Panc1 (cell line): Measurements from ENCODE around the gene METTL1. TPM values are rescaled to one million over a fixed set of nuclear protein-coding genes. Genes with fewer than 3 reads are reported as not detected.

Source experiments
- ATAC-seq: fragments of 200-7000 bp; cut with Tn5 transposase; 2 replicates; pipeline ENCODE4 v1.9.1; 2020; ENCODE audit warnings: mild to moderate bottlenecking, moderate library complexity
- BruUV-seq: library from RNA; stranded (reverse); fragments of 400-500 nt; replicated peaks from 2 replicates; lab custom pipeline; 2021; lab: Mats Ljungman, UMichigan
- CTCF ChIA-PET: fragments of 300-600 bp; sonication (Branson Sonifier 250); formaldehyde crosslinking; loops from one replicate; lab custom pipeline; 2022; ENCODE audit warnings: antibody characterized with exemption; lab: Charles Lee
- POLR2A ChIA-PET: fragments of 300-600 bp; sonication (Branson Sonifier 250); formaldehyde crosslinking; loops from one replicate; lab custom pipeline; 2022; ENCODE audit warnings: antibody characterized with exemption; lab: Charles Lee
- DNase-seq: peaks from one replicate; pipeline ENCODE4 v3.0.0-alpha.2; 2010; ENCODE audit warnings: low read depth, low spot score
- H3K27ac ChIP-seq: 2 replicates; pipeline ENCODE4 v1.5.1; 2011; ENCODE audit warnings: mild to moderate bottlenecking, low read length, inconsistent platforms
- H3K27me3 ChIP-seq: fragments of 200-500 bp; sonication (Bioruptor generic); 2 replicates; pipeline ENCODE4 v1.6.0; 2014; ENCODE audit warnings: low read length, inconsistent platforms; ENCODE audit not compliant: control insufficient read depth, insufficient read depth
- H3K36me3 ChIP-seq: fragments of 200-500 bp; sonication (Bioruptor generic); 2 replicates; pipeline ENCODE4 v1.5.1; 2014; ENCODE audit warnings: inconsistent platforms, mild to moderate bottlenecking, low read length, moderate library complexity; ENCODE audit not compliant: control insufficient read depth, insufficient read depth
- H3K4me1 ChIP-seq: 2 replicates; pipeline ENCODE4 v1.5.1; 2011; ENCODE audit warnings: inconsistent platforms, mild to moderate bottlenecking, low read length, moderate library complexity; ENCODE audit not compliant: control insufficient read depth, insufficient read depth
- H3K4me3 ChIP-seq, 2 experiments: 2 replicates each; pipeline ENCODE4 v1.5.1; 2011 to 2012; ENCODE audit warnings: low read depth in 2 of 2, low read length in 2 of 2, mild to moderate bottlenecking in 2 of 2, inconsistent platforms in 1 of 2, moderate library complexity in 1 of 2
- H3K9me3 ChIP-seq: fragments of 200-500 bp; sonication (Bioruptor generic); 2 replicates; pipeline ENCODE4 v1.5.1; 2014; ENCODE audit warnings: low read depth, mild to moderate bottlenecking, inconsistent platforms, low read length, moderate library complexity; ENCODE audit not compliant: control insufficient read depth, insufficient read depth
- CTCF ChIP-seq: fragments of 450-650 bp; IDR thresholded peaks from 2 replicates; pipeline ENCODE4 v1.5.1; 2017; ENCODE audit warnings: mild to moderate bottlenecking
- POLR2AphosphoS5 ChIP-seq: IDR thresholded peaks from 2 replicates; pipeline ENCODE4 v1.6.1; 2012; ENCODE audit warnings: mild to moderate bottlenecking, low read depth, low read length, moderate library complexity
- REST ChIP-seq, 2 experiments: IDR thresholded peaks; 2 replicates each; pipeline ENCODE4 v1.6.1; 2011 to 2012; ENCODE audit warnings: low read depth in 2 of 2, control low read depth in 1 of 2, low read length in 1 of 2, mild to moderate bottlenecking in 1 of 2, moderate library complexity in 1 of 2; ENCODE audit not compliant: insufficient read depth in 1 of 2
- SIN3A ChIP-seq: IDR thresholded peaks from 2 replicates; pipeline ENCODE4 v1.6.1; 2012; ENCODE audit warnings: low read depth, mild to moderate bottlenecking, low read length, moderate library complexity, borderline replicate concordance; ENCODE audit not compliant: insufficient read depth
- TCF7L2 ChIP-seq: IDR thresholded peaks from 2 replicates; pipeline ENCODE4 v1.6.1; 2011; ENCODE audit warnings: mild to moderate bottlenecking, low read depth, low read length, inconsistent platforms
- in situ Hi-C: cut with HindIII; loops from 2 replicates; pipeline ENCODE4 v1.10.0; 2016; ENCODE audit warnings: low sequenced_read_pairs, low pct_unique_long_range_greater_than_20kb
- intact Hi-C: fragments of 100-400 bp; cut with micrococcal nuclease; formaldehyde crosslinking; loops from one replicate; pipeline ENCODE4 v1.10.0; 2022; ENCODE audit not compliant: unreplicated experiment
- total RNA-seq: library from RNA; stranded (reverse); gene quantifications from one replicate; pipeline ENCODE4 v1.2.1, GENCODE V29; 2021; ENCODE audit not compliant: unreplicated experiment

METTL1 gene
- total RNA-seq, 1 experiment from 2014 or later, result 46.5 TPM

GRCh38 chr12:57803319-57803893 lies 31.5 kb upstream of the METTL1 start:
- CTCF ChIA-PET, result interaction anchor here (0.8 to 1.2 kb wide), 4 partner anchors 9 to 138 kb away, joined by 3 to 4 read pairs (median 3); no protein-coding TSS in a partner anchor
- intact Hi-C loops, result no loop called here
- no peaks in the 10 kb centered on the region for H3K9me3 ChIP-seq
- H3K27me3 ChIP-seq, result no peaks in the 10 kb centered on the region
- in situ Hi-C loops, result no loop called here
- H3K27ac ChIP-seq, result no peak overlapping the region
- ATAC-seq, result peak; percentile 88
- POLR2A ChIA-PET, result interaction anchor here (0.5 kb wide), 1 partner anchor 29 kb away, joined by 5 read pairs; no protein-coding TSS in a partner anchor
- DNase-seq, result no peak
- BruUV-seq, result no TSS peak
- no peak overlapping the region for H3K4me3 ChIP-seq
- TF ChIP-seq CTCF (peak; percentile 88), REST (IDR thresholded peaks at IDR 0.05; ENCODE audit: insufficient read depth in 1 of 2, low read depth in 2 of 2, low read length in 1 of 2) (no peak), SIN3A (no peak)
- H3K4me1 ChIP-seq, result no peaks in the 10 kb centered on the region
- H3K36me3 ChIP-seq, result no peaks in the 10 kb centered on the region

- BruUV-seq, result no TSS peak
- H3K4me3 ChIP-seq, result no peak overlapping the region
- ChIA-PET POLR2A (interaction anchor here (0.5 kb wide), 1 partner anchor 30 kb away, joined by 5 read pairs; no protein-coding TSS in a partner anchor), CTCF (interaction anchor here (0.6 to 1.2 kb wide), 5 partner anchors 10 to 138 kb away, joined by 3 to 4 read pairs (median 3); no protein-coding TSS in a partner anchor)
- intact Hi-C loops, result no loop called here
- no peak for ATAC-seq
- no peak overlapping the region for H3K27ac ChIP-seq
- no peaks in the 10 kb centered on the region for H3K9me3 ChIP-seq
- in situ Hi-C loops, result no loop called here
- no peaks in the 10 kb centered on the region for H3K36me3 ChIP-seq
- TF ChIP-seq REST (IDR thresholded peaks at IDR 0.05; ENCODE audit: insufficient read depth in 1 of 2, low read depth in 2 of 2, low read length in 1 of 2), result no peak
- no peak for TF ChIP-seq POLR2AphosphoS5
- no peak for TF ChIP-seq SIN3A
- TF ChIP-seq CTCF, result no peak
- no peak for TF ChIP-seq TCF7L2
- no peak for DNase-seq
- H3K4me1 ChIP-seq, result no peaks in the 10 kb centered on the region
- H3K27me3 ChIP-seq, result no peaks in the 10 kb centered on the region
Observed at GRCh38 chr12:57802607-57803006, 30.7 kb upstream of the METTL1 start.
